Spinal cord (tissue), 10 donors: Measurements from ENCODE around the gene WDR33. TPM values are rescaled to one million over a fixed set of nuclear protein-coding genes. Genes with fewer than 3 reads are reported as not detected.
A peak's percentile ranks its signal among the peaks of the same experiment; 100 is the strongest.

Experiments used
- DNase-seq, 6 donors: peaks; one replicate each; pipeline versions ENCODE4 v3.0.0 to v3.0.0-alpha.2; 2013 to 2015; ENCODE audit warnings: low spot score in 6 of 6, low read depth in 4 of 6
- H3K27ac ChIP-seq: one replicate; pipeline ENCODE4 v1.5.1; 2013; ENCODE audit warnings: low read depth, low read length, control low read depth
- H3K27me3 ChIP-seq: one replicate; pipeline ENCODE4 v1.6.1; 2013; ENCODE audit warnings: low read length; ENCODE audit not compliant: control insufficient read depth, insufficient read depth
- H3K36me3 ChIP-seq: one replicate; pipeline ENCODE4 v1.6.1; 2013; ENCODE audit warnings: low read length; ENCODE audit not compliant: control insufficient read depth, insufficient read depth
- H3K4me1 ChIP-seq: one replicate; pipeline ENCODE4 v1.6.1; 2013; ENCODE audit warnings: low read length; ENCODE audit not compliant: control insufficient read depth, insufficient read depth
- H3K4me3 ChIP-seq: one replicate; pipeline ENCODE4 v1.5.1; 2013; ENCODE audit warnings: low read depth, low read length, control low read depth
- H3K9me3 ChIP-seq: one replicate; pipeline ENCODE4 v1.6.1; 2013; ENCODE audit warnings: low read length; ENCODE audit not compliant: control insufficient read depth, insufficient read depth
- WGBS: methylation state at CpG from one replicate; pipeline ENCODE4 v1.1.5; 2013; ENCODE audit warnings: missing lambda C conversion rate; ENCODE audit not compliant: insufficient coverage; 5-methylcytosine and 5-hydroxymethylcytosine counted together
- polyA plus RNA-seq, 2 donors: library from polyadenylated mRNA; unstranded; fragments of 120-200 nt; gene quantifications; one replicate each; pipeline ENCODE4 v1.2.1, GENCODE V29; 2013; ENCODE audit not compliant: insufficient read length in 2 of 2
- total RNA-seq, 2 donors: library from RNA; depleted of rRNA in 1 of 2; stranded (reverse); fragments of 120-200 nt in 1 of 2; fragments of >200 nt in 1 of 2; gene quantifications; one replicate each; pipeline versions ENCODE4 v1.2.3 to v1.2.4, GENCODE V29; 2013 to 2014
- donor health status: healthy.

The WDR33 gene
- total and polyA plus RNA-seq, 4 donors: 37.4 to 59.1 (median 42.5) TPM

DNA sequence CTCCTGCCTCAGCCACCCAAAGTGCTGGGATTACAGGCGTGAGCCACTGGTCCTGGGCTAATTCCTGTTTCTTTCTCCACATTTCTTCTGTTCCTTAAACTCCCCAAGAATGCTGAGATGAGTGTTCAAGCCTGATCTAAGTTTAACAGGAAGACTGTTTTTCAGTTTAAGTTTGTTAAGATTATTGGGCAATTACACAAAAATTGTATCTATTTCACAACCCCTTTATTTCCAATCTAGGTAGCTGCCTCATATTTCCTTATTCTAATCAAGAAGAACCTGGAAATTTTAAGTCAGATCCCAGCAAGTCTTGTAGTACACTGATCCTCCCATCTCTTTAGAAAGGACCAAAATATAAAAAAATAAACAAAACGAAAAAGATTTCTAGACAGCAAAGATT is 98.0 kb downstream of the WDR33 start:
- Histone ChIP-seq H3K27me3 (no peaks in the 10 kb centered on the region), H3K4me1 (peaks cover 9% of the 10 kb centered on the region), H3K4me3 (no peak overlapping the region), H3K9me3 (no peaks in the 10 kb centered on the region), H3K36me3 (peaks cover 49% of the 10 kb centered on the region), H3K27ac (no peak overlapping the region)
- no peak for DNase-seq
- WGBS: no CpG with 5 or more reads among the region's 2 CpGs

DNA sequence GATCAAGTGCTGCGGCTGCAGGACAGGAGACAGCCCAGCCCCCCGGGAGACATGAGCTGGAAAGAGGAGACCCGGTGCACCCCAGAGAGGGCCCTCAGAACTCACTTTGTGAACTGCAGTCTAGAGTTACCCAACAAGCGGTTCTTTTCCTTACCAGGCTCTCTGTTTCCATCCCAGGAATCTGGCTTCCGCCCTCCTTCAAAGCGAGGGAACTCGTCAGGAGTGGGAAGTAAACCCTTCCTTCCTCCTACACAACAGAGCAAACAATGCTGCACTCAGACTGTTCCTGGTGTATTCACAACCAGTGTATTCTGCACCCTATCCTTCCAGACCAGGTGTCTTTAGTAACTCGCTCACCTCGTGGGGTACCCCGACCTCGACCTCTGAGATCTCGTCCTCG is 101.6 kb downstream of the WDR33 start:
- WGBS: 90% methylated on average over 13 of the region's 13 CpGs
- no peaks in the 10 kb centered on the region for H3K9me3 ChIP-seq
- H3K36me3 ChIP-seq: peaks cover 57% of the 10 kb centered on the region
- no peak overlapping the region for H3K27ac ChIP-seq
- no peak overlapping the region for H3K4me3 ChIP-seq
- H3K27me3 ChIP-seq: no peaks in the 10 kb centered on the region
- DNase-seq: no peak
- peaks cover 21% of the 10 kb centered on the region for H3K4me1 ChIP-seq

DNA sequence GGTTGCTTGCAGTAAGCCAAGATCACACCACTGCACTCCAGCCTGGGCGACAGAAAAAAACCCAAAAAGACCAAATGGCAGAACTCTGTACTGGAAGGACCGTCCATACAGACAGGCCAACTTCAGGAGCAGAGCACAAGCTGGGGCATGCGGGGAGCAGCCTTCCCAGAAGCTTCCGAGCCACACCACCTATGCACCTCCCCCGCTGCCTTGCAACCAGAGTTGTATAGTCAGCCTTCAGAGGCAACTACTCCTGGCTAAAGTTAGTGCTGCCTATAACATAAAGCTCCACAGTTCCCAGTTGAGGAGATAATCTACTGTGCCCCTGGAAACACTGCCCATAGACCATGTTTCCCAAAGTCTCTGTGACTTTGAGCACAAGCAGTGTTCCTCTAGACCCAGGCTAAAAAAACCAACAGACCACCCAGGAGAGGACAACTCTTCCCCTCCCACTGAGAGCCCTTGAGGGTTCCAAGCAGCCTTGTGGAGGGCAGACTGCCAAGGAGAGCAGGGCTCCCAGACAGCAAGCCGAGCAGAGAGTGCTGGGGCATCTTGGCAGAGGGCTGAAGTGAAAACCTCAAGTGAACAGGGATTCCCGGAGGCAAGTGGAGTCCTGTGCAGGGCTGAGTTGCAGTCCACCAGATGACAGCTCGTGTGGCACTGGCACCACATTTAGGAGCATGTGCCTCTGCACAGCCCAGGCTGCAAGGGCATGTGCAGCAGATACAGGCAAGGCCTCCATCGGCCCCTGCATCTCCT is 102.9 kb downstream of the WDR33 start:
- H3K4me1 ChIP-seq: peaks cover 25% of the 10 kb centered on the region
- peak in 3 of 6 donors; percentile 9 to 66 (median 37) for DNase-seq
- H3K36me3 ChIP-seq: peaks cover 51% of the 10 kb centered on the region
- no peak overlapping the region for H3K27ac ChIP-seq
- no peak overlapping the region for H3K4me3 ChIP-seq
- 77% methylated on average over 9 of the region's 9 CpGs for WGBS
- H3K9me3 ChIP-seq: no peaks in the 10 kb centered on the region
- no peaks in the 10 kb centered on the region for H3K27me3 ChIP-seq

DNA sequence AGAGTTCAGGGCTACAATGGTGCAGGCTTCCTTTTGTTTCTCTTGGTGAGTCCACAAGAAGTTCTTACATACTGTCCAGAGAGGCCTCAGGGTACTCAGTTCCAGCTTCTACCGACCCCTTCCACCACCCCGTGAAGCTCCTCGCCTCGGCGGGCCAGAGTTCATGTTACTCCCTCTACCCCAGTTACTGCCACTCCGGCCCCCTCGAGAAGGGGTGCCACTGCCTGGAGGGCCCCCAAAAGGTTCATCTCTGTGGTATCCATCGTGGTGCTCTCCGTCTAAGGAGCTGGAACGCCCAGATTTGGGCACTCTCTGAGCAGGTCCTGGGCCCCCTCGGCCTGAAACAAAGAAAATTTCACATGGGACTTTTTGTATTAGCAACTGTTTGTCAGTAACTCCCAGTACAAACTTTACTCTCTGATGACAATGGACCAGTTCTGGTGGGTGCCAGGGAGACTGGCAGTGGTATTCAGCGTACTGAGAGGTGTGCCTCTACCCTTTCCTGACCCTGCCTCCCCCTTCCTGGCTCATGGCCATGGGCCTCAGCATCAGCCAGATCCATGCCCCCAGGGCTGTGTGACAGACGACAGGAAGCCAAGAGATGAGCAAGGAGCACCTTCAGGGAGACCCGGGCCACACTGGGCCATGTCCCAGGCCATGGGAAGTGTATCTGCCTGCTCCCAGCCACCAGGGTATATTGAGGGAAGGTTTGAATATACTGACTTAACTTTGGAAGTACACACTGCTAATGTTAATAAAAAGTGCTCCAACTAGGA is 104.6 kb downstream of the WDR33 start:
- 83% methylated on average over 12 of the region's 14 CpGs for WGBS
- Histone ChIP-seq H3K27me3 (no peaks in the 10 kb centered on the region), H3K4me3 (no peak overlapping the region), H3K9me3 (no peaks in the 10 kb centered on the region), H3K36me3 (peaks cover 45% of the 10 kb centered on the region), H3K27ac (no peak overlapping the region), H3K4me1 (peaks cover 32% of the 10 kb centered on the region)
- DNase-seq: no peak

DNA sequence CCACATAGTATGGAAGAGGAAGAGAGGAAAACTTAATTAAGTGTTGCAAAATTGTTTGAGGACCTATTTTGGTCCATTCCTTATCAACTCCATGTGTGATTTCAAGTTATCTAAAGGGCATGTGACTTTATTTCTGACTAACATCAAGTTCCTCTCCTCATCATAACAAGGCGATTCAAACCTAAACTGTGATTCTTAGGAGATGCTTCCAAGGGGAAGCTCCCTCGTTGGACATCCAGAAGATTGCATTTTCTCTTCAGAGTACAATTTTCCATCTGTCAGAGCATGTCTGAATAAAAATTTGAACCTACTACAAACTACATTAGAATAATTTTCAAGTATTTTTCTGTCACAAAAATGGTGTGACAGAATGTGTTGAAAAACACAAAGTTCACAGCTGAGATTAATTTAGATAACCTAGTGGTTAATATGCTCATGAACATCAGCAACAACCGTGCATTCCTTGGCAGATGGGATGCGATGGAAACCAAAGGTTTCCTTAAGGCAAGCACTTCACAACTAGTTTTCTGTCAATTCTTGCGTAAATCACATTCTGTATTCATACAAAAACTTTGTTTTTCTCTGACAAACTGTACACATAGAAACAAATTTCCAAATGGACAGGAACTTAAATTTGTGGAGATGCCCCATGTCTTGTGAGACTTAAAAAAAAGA is 105.4 kb downstream of the WDR33 start:
- Histone ChIP-seq H3K27me3 (no peaks in the 10 kb centered on the region), H3K4me3 (no peak overlapping the region), H3K9me3 (no peaks in the 10 kb centered on the region), H3K4me1 (peaks cover 35% of the 10 kb centered on the region), H3K36me3 (peaks cover 40% of the 10 kb centered on the region), H3K27ac (no peak overlapping the region)
- no peak for DNase-seq
- WGBS: 100% methylated on average over 3 of the region's 5 CpGs

DNA sequence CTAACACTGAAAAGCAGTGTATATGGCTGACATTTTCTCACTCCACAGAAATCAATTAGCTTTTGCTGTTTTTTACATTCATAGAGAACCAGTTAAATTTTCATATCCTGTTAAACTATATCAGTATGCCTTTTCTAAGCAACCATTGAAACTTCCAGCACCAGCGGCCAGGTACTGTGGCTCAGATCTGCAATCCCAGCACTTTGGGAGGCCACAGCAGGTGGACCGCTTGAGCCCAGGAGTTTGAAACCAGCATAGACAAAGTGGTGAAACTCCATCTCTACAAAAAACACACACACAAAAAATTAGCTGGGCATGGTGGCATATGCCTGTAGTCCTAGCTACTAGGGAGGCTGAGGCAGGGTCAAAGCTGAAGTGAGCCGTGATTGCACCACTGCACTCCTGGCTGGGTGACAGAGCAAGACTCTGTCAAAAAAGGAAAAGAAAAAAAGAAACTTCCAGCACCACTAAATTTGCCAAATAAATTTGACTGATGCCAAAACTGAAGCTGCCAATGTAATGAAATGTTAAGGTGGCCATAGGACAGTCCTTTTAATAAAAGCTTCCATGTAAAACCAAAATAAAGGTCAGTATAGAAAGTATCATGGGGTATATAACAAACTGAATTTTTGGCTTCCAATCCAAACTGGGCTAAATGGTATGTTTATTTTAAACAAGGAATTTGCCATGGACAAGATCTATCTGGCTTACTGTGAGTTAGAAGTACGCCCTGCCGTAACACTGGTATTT is 106.2 kb downstream of the WDR33 start:
- WGBS: 83% methylated on average over 3 of the region's 5 CpGs
- Histone ChIP-seq H3K27ac (no peak overlapping the region), H3K9me3 (no peaks in the 10 kb centered on the region), H3K36me3 (peaks cover 34% of the 10 kb centered on the region), H3K4me3 (no peak overlapping the region), H3K27me3 (no peaks in the 10 kb centered on the region), H3K4me1 (peaks cover 38% of the 10 kb centered on the region)
- DNase-seq: no peak

DNA sequence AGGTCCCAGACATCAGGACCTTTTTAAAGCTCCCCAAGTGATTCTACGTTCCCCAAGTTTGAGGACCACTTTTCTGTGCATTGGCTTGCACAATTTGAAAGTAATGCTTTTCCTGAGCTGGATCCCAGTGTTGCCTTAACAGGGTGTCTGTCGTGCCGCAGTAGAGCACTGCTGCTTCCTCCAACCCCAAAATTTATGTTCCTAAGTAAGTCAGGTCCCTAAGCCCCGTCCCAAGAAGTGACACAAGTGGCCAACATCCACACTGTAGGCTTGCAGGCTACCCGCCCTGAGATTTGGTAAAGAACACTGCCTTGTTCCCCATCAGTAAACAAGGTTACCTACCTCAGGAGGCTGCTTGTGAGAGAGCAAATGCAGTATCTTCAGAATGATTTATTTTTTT is 107.7 kb downstream of the WDR33 start:
- Histone ChIP-seq H3K9me3 (no peaks in the 10 kb centered on the region), H3K27ac (no peak overlapping the region), H3K36me3 (peaks cover 25% of the 10 kb centered on the region), H3K27me3 (no peaks in the 10 kb centered on the region), H3K4me1 (peaks cover 32% of the 10 kb centered on the region), H3K4me3 (no peak overlapping the region)
- WGBS: 93% methylated on average over 5 of the region's 5 CpGs
- DNase-seq: no peak

DNA sequence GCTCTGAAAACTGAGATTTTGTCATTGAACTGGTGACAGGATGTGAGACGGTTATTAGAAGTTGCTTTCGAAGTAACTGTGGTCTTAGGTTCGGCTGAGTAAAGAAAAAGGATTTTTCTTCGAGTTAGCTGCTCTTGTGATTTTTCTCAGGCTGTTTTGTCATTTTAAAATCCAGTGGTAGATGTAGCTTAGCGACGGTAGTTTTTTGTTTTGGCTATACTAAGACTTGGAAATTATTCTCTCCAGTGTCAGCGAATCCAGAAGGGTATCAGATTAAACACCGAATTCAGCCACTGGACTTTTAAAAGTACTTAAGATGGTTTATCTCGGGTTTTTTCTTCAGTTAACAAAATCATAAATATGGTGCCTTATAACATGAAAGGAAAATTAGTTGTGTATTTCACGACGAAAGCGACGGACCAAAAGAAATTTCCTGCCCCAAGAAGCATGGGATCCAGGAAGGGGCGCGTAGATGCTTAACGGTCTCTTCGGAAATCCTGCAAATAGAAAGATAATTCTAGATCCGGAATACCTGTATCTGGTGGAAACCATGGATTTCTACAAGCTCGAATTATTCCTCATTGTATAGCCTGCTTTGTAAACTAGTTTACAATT is 108.5 kb downstream of the WDR33 start:
- 48% methylated on average over 10 of the region's 19 CpGs for WGBS
- H3K36me3 ChIP-seq: peaks cover 18% of the 10 kb centered on the region
- H3K4me1 ChIP-seq: peaks cover 27% of the 10 kb centered on the region
- H3K27ac ChIP-seq: peak overlapping the region; percentile 95
- DNase-seq: no peak
- peak overlapping the region; percentile 47 for H3K4me3 ChIP-seq
- no peaks in the 10 kb centered on the region for H3K27me3 ChIP-seq
- H3K9me3 ChIP-seq: no peaks in the 10 kb centered on the region
